ENCODE results near the gene DDB1.

GRCh38 chr11:61310749-61311148 is 22.2 kb downstream of the DDB1 start:
- TF ChIP-seq CTCF (IDR thresholded peaks at IDR 0.05; ENCODE audit: poor library complexity) (no peak), EZH2 (IDR thresholded peaks at IDR 0.05; ENCODE audit: borderline replicate concordance) (no peak)

Measured in hepatocyte (in vitro differentiated cells).